SIG-M5 treated with dmso at 0.1 percent for 504 hours (cell line): ENCODE data around the gene PERM1.

Source experiments
- DNase-seq: peaks from one replicate; lab custom pipeline; 2025; ENCODE audit not compliant: unreplicated experiment; lab: John Stamatoyannopoulos, UW

The PERM1 gene

GRCh38 chr1:966135-966703, 15.7 kb downstream of the PERM1 start, which contains the start of gene PLEKHN1:
Gene PLEKHN1 (plus strand): TSS chr1:966482. CDS start chr1:966532, 50 bp downstream.
- DNase-seq: no peak

GRCh38 chr1:965526-966134, 16.3 kb downstream of the PERM1 start:
- no peak for DNase-seq

- DNase-seq: no peak
Observed at GRCh38 chr1:964691-965525, 17.0 kb downstream of the PERM1 start.

GRCh38 chr1:963746-964525, 18.0 kb downstream of the PERM1 start:
- DNase-seq: no peak

GRCh38 chr1:963301-963651, 18.6 kb downstream of the PERM1 start:
- DNase-seq: no peak

- no peak for DNase-seq
Observed at GRCh38 chr1:962381-963300, 19.3 kb downstream of the PERM1 start.

- no peak for DNase-seq
Observed at GRCh38 chr1:961132-961669, 20.7 kb downstream of the PERM1 start.

GRCh38 chr1:960363-961131, 21.3 kb downstream of the PERM1 start, which contains the start of gene KLHL17:
Gene KLHL17 (plus strand): TSS chr1:960584. CDS start chr1:960694, 110 bp downstream.
- DNase-seq: peak; percentile 41

- no peak for DNase-seq
Observed at GRCh38 chr1:959731-960362, 22.0 kb downstream of the PERM1 start.

- DNase-seq: peak; percentile 68
Observed at GRCh38 chr1:958823-959730, 22.8 kb downstream of the PERM1 start, which contains the start of gene NOC2L. Gene NOC2L (minus strand): TSS chr1:959256. CDS start chr1:959240, 16 bp downstream.

- DNase-seq: no peak
Observed at GRCh38 chr1:956636-957035, 25.3 kb downstream of the PERM1 start.

GRCh38 chr1:955474-955873, 26.4 kb downstream of the PERM1 start:
- DNase-seq: no peak

- DNase-seq: no peak
Observed at GRCh38 chr1:954927-955326, 27.0 kb downstream of the PERM1 start.

- DNase-seq: no peak
Observed at GRCh38 chr1:953524-954320, 28.2 kb downstream of the PERM1 start.

- no peak for DNase-seq
Observed at GRCh38 chr1:952603-953002, 29.3 kb downstream of the PERM1 start.

- no peak for DNase-seq
Observed at GRCh38 chr1:952201-952600, 29.7 kb downstream of the PERM1 start.

- no peak for DNase-seq
Observed at GRCh38 chr1:951364-951763, 30.5 kb downstream of the PERM1 start.
